Activated T-helper 2 cell treated with anti-CD3 and anti-CD28 coated beads, Interferon-gamma antibody, Interleukin-2, Interleukin-4, amounts not matched to agents 10 μg/mL and 5 μg/mL and 100 μg/mL, durations not matched to agents 14 hours and 24 hours and 36 hours (primary cell): Measurements from ENCODE around the gene BTBD19. TPM values are rescaled to one million over a fixed set of nuclear protein-coding genes. Genes with fewer than 3 reads are reported as not detected.
A peak's percentile ranks its signal among the peaks of the same experiment; 100 is the strongest.
"Not testable (repeated sequence)": the region's sequence is repeated elsewhere in the genome, so short reads cannot be mapped to it uniquely, and the experiment has no call there.

ENCODE experiments used
- DNase-seq: peaks from one replicate; pipeline ENCODE4 v3.0.0; 2021; ENCODE audit warnings: low spot score
- H3K27ac Mint-ChIP-seq: one replicate; pipeline ENCODE4 v1.8.0; 2021; ENCODE audit warnings: mixed read lengths
- H3K27me3 Mint-ChIP-seq: one replicate; pipeline ENCODE4 v1.8.0; 2021; ENCODE audit warnings: low read depth, mixed read lengths
- H3K36me3 Mint-ChIP-seq: one replicate; pipeline ENCODE4 v1.8.0; 2021; ENCODE audit warnings: low read depth, mixed read lengths
- H3K4me1 Mint-ChIP-seq: one replicate; pipeline ENCODE4 v1.8.0; 2021; ENCODE audit warnings: low read depth, mixed read lengths
- H3K4me3 Mint-ChIP-seq: one replicate; pipeline ENCODE4 v1.8.0; 2021; ENCODE audit warnings: low read depth, mild to moderate bottlenecking, moderate library complexity, mixed read lengths
- H3K9me3 Mint-ChIP-seq: one replicate; pipeline ENCODE4 v1.8.0; 2021; ENCODE audit warnings: mixed read lengths
- intact Hi-C: fragments of 100-400 bp; cut with micrococcal nuclease; formaldehyde crosslinking; loops from one replicate; pipeline ENCODE4 v1.15.1; 2023
- total RNA-seq: library from RNA; stranded (reverse); gene quantifications from 2 replicates; pipeline ENCODE4 v1.2.3, GENCODE V29; 2022

The BTBD19 gene
- total RNA-seq, 1 donor from 2014 or later = 17.0 TPM

DNA sequence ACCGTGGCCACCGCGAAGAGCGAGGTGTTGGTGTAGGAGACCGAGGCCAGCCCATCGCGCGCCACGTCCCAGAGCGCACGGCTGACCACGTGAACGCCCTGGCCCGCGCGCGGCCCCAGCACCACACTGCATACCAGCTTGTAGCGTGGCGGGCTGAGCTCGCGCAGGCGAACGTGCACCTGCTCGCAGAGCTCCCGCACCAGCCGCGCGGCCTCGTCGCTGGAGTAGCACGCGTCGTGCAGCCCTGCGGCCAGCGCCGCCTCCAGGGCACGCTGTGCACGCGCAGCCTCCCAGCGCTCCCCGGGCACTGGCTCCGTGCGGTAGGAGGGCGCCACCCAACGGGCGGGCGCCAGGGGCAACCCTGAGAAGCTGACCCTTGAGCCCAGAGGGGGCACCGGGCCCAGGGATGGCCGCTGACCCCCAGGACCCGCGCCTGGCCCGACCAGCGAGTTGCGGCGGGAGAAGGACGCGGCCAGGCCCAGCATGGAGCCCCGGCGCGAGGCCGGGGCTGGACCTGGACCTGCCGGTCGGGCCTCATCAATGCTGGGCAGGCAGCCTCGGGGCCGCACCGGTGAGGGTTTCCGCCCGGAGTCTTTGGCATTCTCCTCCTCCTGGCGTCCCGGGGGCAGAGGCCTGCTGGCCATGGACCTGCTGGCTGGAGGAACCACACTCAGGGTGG lies 2.2 kb upstream of the BTBD19 start:
- peak overlapping the region; percentile 99 for H3K27ac Mint-ChIP-seq
- no peak overlapping the region for H3K4me3 Mint-ChIP-seq
- H3K4me1 Mint-ChIP-seq = peaks cover 64% of the 10 kb centered on the region
- H3K36me3 Mint-ChIP-seq = peaks cover 84% of the 10 kb centered on the region
- no peak for DNase-seq
- intact Hi-C loops = loop anchor here (2.0 to 10.0 kb wide), 5 partner anchors 134 to 879 kb away; partner anchors contain the start of genes ARMH1, GPBP1L1, NASP and TESK2
- no peaks in the 10 kb centered on the region for H3K27me3 Mint-ChIP-seq
- no peaks in the 10 kb centered on the region for H3K9me3 Mint-ChIP-seq

DNA sequence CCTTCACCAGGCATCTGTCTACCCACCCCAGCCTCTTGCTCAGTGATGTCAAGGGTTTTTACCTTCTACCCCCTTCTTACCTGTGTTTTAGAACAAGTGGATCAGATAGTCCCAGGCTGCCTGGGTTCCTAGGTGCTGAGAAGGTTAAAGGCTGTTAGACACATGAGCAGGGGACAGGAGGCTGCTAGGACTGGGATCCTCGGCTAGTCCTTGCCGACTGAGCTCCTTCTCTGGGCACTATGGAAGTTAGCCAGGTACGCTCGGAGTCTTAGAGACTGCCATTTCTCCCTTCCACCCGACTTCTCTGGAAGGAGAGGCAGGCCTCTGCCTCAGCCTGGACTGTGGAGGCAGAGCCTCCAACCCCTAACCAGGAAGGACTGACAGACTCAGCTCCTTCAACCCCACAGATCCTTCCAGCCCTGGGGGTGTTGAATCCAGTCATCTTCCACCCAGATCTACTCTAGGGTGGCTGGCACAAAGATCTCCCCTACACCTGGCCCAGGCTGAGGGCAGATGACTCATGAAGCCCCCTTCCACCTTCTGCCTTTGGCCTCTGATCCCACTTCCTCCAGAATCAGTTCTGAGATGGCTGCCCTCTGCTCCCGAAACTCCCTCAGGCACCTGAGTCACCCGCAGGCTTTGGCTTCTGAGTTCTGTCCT lies 1.5 kb upstream of the BTBD19 start, which contains the start of gene DYNLT4:
Gene DYNLT4, minus strand, starts transcription at position 648 of the 660 bp plus-strand sequence. CDS start 683 bp downstream, outside the sequence.
- Mint-ChIP-seq H3K27ac (peak within 1 kb of the TSS; percentile 99), H3K27me3 (no peaks in the 10 kb centered on the region), H3K9me3 (no peaks in the 10 kb centered on the region), H3K4me3 (peak within 1 kb of the TSS; percentile 75), H3K36me3 (peaks cover 84% of the 10 kb centered on the region), H3K4me1 (peaks cover 69% of the 10 kb centered on the region)
- DNase-seq = no peak
- intact Hi-C loops = loop anchor here (1.0 to 10.0 kb wide), 7 partner anchors 13 to 878 kb away; partner anchors contain the start of genes ARMH1, GPBP1L1, NASP and TESK2

DNA sequence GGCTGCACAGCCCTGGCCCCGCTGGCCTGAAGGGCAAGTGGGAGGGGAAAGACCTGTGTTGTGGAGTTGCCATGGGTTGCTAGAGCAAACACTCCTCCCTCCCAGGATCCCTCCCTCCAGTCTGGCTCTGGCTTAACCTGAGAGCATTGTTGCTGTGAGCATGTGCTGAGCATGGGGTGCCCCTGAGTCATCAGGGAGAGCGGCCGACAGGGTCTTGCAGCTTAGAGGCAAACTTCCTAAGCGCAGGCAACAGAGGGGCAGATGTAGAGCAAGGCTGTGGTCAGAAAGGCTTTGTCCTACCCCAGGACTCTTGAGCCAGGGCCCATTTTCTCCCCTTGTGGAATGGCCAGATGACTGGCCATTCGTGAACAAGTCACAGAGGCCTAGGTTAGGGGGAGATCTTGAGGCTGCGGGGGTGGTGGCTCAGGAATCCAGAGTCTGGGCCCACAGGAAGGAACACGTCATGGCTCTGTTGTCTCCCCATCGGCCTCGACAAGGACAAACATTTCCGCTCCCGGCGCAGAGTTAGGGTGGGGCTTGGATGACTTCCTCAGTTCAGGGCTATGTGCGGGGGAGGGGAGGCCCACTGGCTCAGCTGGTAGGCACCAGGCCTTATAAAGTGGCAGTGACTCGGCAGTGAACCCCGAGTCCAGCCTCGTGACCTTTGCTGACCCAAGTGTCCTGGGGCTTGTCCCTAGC lies 810 bp upstream of the BTBD19 start:
- Mint-ChIP-seq H3K9me3 (no peaks in the 10 kb centered on the region), H3K4me3 (peak overlapping the region; percentile 75), H3K27ac (peak overlapping the region; percentile 99), H3K36me3 (peaks cover 84% of the 10 kb centered on the region), H3K27me3 (no peaks in the 10 kb centered on the region), H3K4me1 (peaks cover 68% of the 10 kb centered on the region)
- intact Hi-C loops = loop anchor here (1.0 to 10.0 kb wide), 8 partner anchors 13 to 877 kb away; partner anchors contain the start of genes ARMH1, GPBP1L1, NASP and RNU5D-1
- peak; percentile 87 for DNase-seq

DNA sequence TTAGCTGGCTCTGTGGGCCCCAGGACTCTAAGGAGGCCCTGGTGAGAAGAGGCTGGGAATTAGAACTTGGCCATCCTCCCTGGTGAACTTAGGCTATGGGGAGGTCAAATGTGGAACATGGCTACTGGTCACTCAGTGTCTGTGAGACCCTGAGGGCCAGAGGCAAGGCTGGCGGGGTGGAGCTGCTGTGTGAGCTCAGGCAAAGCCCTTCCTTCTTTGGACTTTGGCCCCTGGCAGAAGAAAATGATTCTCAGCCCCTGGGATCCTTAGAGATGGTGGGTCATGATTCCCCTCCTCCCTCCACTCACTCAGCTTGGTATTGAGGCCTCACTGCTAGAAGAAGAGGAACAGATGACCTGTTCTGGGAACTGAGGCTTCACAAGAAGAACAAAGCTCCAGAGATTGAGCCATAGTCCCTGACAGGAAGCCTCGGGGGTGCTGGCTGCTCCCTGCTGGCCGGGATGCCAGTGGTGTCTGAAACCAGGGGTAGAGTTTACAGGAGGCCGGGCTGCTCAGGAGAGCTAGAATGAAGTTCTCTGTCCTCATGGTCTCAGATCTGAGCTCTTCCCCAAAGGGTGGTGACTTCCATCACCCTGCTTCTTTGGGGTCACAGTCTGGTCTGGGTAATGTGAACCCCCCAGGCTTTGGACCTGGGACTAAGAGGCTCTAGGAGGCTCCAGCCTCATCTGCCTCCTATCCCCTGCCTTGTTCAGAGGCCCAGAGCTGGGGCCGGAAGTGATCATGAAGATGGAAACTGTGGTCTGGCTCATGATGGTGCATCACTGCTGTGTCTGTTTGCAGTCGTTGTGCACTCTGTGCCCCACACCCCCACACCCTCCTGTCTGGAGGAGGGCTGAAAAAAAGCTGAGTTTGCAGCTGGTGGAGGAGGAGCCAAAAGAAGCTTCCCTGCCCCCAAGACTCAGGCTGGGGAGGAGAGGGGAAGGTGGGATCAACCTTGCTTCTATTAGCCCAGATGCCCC lies 905 bp downstream of the BTBD19 start:
- intact Hi-C loops = loop anchor here (1.0 to 10.0 kb wide), 7 partner anchors 8 to 876 kb away; partner anchors contain the start of genes ARMH1, GPBP1L1, KIF2C and NASP
- Mint-ChIP-seq H3K36me3 (peaks cover 75% of the 10 kb centered on the region), H3K27me3 (no peaks in the 10 kb centered on the region), H3K27ac (peak overlapping the region; percentile 99), H3K4me3 (peak overlapping the region; percentile 75), H3K9me3 (no peaks in the 10 kb centered on the region), H3K4me1 (peaks cover 63% of the 10 kb centered on the region)
- DNase-seq = peak; percentile 88

DNA sequence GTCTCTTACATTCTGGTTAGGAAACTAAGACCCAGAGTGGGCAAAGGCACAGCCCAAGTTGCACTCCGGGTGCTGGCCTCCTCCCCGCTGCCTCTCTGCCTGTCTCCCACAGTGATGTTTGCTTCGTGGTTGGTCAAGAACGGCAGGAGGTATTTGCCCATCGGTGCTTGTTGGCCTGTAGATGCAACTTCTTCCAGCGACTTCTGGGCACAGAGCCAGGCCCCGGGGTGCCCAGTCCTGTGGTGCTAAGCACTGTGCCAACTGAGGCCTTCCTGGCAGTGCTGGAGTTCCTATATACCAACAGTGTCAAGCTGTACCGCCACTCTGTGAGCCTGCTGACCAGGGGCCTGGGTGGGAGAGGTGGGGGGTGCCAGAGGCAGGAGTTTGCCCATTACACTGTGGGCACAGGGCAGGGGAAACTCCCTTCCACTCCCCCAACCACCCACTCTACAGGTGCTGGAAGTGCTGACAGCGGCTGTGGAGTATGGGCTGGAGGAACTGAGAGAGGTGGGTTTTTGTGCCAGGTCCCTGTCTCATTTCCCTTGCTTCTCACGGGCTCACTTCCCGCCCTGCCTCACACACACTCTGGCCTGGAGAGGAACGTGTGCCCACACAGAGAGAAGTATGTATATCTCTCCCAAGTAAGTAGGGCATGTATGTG lies 1.9 kb downstream of the BTBD19 start:
- intact Hi-C loops = no loop called here
- Mint-ChIP-seq H3K9me3 (no peaks in the 10 kb centered on the region), H3K27ac (peak overlapping the region; percentile 99), H3K36me3 (peaks cover 74% of the 10 kb centered on the region), H3K4me3 (peak overlapping the region; percentile 75), H3K4me1 (peaks cover 65% of the 10 kb centered on the region), H3K27me3 (no peaks in the 10 kb centered on the region)
- no peak for DNase-seq

DNA sequence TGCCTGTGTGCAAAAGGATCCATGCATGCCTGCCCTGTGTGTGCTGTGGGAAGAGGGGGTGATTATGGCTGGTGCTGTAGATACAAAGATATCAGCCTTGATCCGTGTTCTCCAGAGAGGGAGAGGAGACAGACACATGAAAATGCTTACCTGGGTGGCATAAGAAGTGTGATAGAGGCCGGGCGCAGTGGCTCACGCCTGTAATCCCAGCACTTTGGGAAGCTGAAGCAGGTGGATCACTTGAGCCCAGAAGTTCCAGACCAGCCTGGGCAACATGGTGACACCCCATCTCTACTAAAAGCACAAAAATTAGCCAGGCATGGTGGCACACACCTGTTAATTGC lies 2.4 kb downstream of the BTBD19 start:
- H3K27ac Mint-ChIP-seq = peak overlapping the region; percentile 99

DNA sequence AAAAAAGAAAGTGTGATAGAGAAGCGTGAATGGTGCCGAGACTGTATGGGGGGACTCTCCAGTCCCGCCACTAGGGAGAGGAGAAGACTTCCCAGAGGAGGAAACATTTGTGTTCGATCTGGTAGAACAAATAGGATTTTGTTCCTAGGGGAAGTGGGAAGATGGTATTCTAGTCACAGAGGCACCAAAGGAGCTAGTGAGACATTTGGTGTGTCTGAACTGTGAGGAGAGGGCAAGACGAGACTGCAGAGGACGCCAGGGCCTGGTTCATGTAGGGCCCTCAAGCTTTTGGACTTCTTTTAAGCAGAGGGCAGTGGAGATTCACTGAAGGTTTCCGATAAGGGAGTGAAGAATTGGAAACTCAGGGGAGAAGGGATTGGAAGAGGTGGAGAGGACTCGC lies 2.9 kb downstream of the BTBD19 start:
- Mint-ChIP-seq H3K9me3 (no peaks in the 10 kb centered on the region), H3K36me3 (peaks cover 74% of the 10 kb centered on the region), H3K4me1 (peaks cover 64% of the 10 kb centered on the region), H3K4me3 (peak overlapping the region; percentile 1), H3K27me3 (no peaks in the 10 kb centered on the region), H3K27ac (peak overlapping the region; percentile 99)
- intact Hi-C loops = no loop called here
- no peak for DNase-seq

More for the DNA sequence above, 2.4 kb downstream of the BTBD19 start:
- H3K4me1 Mint-ChIP-seq = peaks cover 64% of the 10 kb centered on the region
- H3K4me3 Mint-ChIP-seq, H3K27me3 Mint-ChIP-seq, DNase-seq, H3K9me3 Mint-ChIP-seq, intact Hi-C loops: not testable (repeated sequence)
- H3K36me3 Mint-ChIP-seq = peaks cover 74% of the 10 kb centered on the region

DNA sequence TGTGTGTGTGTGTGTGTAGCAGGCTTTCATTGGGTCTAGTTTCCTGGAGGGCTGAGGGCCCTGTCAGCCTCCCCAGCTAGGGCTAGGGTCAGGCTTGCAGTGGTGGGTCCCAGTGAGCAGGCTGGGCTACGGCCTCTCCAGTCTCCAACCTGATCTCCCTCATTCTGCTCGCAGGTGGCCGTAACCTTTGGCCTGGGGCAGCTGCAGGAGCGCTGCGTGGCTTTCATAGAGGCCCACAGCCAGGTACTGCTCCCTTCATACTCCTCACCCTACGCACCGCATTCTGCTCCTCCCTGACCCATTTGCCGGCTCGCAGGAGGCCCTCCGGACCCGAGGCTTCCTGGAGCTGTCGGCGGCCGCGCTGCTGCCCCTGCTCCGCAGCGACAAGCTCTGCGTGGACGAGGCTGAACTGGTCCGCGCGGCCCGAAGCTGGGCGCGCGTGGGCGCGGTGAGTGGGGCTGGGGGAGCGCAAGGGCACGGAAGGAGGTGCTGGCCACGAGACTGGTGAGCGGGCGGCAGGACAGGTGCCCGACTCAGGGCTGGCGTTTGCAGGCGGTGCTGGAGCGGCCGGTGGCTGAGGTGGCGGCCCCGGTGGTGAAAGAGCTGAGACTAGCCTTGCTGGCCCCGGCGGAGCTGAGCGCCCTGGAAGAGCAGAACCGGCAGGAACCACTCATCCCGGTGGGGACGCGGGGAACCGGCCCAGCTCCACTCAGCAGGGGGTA lies 4.7 kb downstream of the BTBD19 start:
- no peak for DNase-seq
- peaks cover 73% of the 10 kb centered on the region for H3K36me3 Mint-ChIP-seq
- no peaks in the 10 kb centered on the region for H3K27me3 Mint-ChIP-seq
- peak overlapping the region; percentile 85 for H3K27ac Mint-ChIP-seq
- no peak overlapping the region for H3K4me3 Mint-ChIP-seq
- H3K9me3 Mint-ChIP-seq = no peaks in the 10 kb centered on the region
- H3K4me1 Mint-ChIP-seq = peaks cover 57% of the 10 kb centered on the region
- intact Hi-C loops = no loop called here

DNA sequence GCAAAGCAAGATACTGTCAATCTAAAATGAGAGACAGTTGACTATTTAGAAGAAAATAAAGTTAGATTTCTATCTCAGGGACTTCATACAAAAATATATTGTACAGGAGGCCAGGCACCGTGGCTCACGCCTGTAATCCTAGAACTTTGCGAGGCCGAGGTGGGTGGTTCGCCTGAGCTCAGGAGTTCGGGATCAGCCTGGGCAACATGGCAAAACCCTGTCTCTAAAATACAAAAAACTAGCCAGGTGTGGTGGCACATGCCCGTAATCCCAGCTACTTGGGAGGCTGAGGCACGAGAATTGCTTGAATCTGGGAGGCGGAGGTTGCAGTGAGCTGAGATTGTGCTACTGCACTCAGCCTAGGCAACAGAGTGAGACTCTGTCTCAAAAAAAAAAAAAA lies 7.6 kb downstream of the BTBD19 start:
- H3K27me3 Mint-ChIP-seq, H3K9me3 Mint-ChIP-seq, intact Hi-C loops, DNase-seq: not testable (repeated sequence)
- Mint-ChIP-seq H3K27ac (peak overlapping the region; percentile 18), H3K36me3 (peaks cover 54% of the 10 kb centered on the region), H3K4me1 (peaks cover 49% of the 10 kb centered on the region), H3K4me3 (peak overlapping the region; percentile 90)

DNA sequence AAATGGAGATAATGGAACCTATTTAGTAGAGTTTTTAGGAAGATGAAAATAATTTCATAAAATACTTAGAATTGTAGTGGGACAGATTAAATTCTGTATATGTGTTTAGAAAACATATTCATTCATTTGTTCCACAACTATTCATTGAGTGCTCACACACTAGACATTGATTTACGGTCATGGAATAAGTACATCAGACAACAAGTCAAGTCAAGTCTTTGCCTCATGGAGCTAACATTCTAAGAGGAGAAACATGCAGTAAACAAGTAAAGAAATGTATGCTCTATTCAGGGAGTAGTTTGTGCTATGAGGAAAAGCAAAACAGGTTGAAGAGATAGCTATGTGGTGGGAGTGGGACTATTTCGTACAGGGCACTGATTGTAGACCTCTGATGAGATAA lies 9.0 kb downstream of the BTBD19 start:
- H3K9me3 Mint-ChIP-seq = no peaks in the 10 kb centered on the region
- H3K4me3 Mint-ChIP-seq = peak overlapping the region; percentile 20

More for the DNA sequence above, 9.0 kb downstream of the BTBD19 start:
- no peaks in the 10 kb centered on the region for H3K27me3 Mint-ChIP-seq
- peaks cover 39% of the 10 kb centered on the region for H3K4me1 Mint-ChIP-seq
- peak overlapping the region; percentile 17 for H3K27ac Mint-ChIP-seq
- intact Hi-C loops = no loop called here
- no peak for DNase-seq
- peaks cover 41% of the 10 kb centered on the region for H3K36me3 Mint-ChIP-seq
